Measurements from ENCODE around the gene RPL10.

Gene RPL10

DNA sequence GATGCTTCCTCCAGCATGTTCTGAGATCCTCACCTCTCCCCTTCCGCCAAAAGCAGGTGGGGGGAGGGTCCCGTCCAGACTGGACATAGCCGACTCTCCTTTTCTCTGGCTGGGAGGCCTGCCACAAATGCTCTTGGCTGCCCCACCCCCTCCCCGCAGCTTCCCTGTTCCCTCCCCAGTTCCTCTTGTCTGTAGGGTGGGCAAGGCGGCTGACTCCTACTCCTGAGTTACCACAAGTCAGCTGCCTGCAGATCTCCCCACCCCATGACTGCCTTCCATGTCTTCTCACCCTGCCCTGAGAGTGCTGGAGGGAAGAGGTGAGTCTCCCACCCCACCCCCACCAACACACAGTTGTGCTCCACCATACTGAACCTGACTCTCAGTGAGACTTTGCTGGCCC lies 33.2 kb downstream of the RPL10 start:
- DNase-seq: no peak

DNA sequence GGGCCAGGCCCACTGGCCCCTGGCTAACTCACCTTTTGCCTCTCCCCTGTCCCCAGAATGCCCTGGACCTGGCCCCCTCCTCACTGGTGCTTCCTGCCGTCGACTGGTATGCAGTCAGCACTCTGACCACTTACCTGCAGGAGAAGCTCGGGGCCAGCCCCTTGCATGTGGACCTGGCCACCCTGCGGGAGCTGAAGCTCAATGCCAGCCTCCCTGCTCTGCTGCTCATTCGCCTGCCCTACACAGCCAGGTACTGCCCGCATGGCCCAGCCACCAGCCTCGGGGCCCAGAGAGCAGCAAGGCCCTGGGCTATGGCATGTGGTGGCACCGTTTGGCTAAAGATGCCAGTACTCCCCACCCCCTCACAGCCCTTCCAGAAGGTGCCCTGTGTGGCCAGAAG lies 34.0 kb downstream of the RPL10 start:
- no peak for DNase-seq

DNA sequence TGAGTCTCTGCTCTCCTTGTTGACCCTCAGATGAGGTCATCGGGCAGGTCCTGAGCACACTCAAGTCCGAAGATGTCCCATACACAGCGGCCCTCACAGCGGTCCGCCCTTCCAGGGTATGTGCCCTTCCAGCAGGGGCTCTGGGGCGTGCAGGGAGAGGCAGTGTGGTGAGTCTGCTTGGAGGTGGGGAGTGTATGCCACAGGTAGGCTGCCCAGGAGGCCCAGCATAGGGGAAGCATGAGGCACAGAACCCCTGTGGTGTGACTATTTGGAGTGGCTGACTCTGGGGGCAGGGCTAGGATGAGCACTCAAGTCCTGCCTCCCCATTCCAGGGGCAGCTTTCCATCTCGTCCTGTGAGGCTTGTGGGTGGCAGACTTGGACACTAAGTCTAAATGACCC lies 35.4 kb downstream of the RPL10 start:
- DNase-seq: no peak

DNA sequence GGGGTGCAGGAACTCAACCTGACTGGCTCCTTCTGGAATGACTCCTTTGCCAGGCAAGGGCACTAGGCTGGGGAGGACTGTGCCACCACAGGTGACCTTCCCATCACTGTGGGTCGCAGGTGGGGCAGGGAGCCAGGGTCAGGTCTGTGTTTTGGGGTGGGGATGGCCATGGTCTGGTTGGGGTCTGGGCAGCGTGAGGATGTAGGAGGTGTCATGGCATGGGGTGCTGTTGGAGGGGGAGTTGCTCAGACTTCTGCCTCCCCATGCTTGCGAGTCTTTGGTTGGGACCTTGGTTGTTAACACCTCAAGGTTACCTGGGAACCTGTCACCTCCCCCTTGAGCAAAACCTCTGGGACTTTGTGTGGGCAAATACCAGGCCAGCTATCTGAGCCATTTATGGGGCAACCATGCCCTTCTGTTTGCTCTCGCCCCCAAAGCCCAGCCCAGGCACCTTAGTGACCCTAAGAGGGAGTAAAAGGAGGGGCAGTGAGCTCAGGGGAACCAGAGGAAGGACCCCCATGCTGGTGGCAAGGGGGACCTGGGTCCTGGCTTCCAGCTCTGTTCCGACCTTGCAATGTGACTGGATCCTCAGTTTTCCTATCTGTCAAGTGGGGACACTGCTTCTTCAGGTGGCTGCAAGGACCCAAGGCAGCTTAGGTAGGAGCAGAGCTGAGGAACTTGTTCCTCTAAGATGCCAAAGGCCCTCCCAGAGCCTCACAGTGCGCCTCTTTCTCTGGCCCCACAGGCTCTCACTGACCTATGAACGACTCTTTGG lies 36.4 kb downstream of the RPL10 start:
- no peak for DNase-seq

DNA sequence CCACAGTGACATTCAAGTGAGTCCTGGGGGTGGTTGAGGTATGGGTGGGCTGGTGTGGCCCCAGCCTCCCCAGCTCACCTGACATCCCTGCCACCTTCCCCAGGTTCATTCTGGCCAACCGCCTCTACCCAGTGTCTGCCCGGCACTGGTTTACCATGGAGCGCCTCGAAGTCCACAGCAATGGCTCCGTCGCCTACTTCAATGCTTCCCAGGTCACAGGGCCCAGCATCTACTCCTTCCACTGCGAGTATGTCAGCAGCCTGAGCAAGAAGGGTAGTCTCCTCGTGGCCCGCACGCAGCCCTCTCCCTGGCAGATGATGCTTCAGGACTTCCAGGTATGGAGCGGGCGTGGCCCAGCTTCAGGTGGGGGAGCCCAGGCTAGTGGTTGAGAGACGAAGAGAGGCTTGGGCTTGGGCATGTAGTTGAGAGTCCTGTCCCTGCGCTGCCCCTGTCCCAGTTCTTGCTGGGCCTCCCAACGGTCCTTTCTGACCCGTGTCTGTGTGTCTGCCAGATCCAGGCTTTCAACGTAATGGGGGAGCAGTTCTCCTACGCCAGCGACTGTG lies 37.1 kb downstream of the RPL10 start:
- DNase-seq: no peak

DNA sequence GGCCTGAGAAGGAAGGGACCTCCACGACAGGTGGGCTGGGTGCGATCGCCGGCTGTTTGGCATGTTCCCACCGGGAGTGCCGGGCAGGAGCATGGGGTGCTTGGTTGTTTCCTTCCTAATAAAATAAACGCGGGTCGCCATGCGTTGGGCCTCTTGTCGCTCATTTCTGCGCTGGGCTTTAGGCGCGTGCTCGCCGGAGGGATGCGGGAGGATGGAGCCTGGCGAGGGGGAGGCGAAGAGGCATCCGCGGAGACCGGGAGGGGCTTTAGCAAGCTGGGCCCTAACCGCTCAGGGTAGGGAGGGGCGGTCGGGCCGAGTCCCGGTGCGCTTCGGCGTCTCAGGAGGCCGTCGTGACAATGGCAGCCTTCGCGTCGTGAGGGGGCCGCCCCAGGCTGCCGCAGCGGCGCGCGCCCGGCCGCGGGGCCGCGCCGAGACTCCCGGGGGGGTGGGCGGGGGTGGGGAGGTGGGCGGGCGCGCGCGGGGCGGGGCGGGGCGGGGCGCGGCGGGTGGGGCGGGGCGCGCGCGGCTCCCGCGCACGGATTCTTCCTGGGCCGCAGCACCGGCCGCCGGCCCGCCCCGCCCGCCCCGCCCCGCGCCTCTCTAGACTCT lies 38.3 kb downstream of the RPL10 start:
- DNase-seq: peak; percentile 54

DNA sequence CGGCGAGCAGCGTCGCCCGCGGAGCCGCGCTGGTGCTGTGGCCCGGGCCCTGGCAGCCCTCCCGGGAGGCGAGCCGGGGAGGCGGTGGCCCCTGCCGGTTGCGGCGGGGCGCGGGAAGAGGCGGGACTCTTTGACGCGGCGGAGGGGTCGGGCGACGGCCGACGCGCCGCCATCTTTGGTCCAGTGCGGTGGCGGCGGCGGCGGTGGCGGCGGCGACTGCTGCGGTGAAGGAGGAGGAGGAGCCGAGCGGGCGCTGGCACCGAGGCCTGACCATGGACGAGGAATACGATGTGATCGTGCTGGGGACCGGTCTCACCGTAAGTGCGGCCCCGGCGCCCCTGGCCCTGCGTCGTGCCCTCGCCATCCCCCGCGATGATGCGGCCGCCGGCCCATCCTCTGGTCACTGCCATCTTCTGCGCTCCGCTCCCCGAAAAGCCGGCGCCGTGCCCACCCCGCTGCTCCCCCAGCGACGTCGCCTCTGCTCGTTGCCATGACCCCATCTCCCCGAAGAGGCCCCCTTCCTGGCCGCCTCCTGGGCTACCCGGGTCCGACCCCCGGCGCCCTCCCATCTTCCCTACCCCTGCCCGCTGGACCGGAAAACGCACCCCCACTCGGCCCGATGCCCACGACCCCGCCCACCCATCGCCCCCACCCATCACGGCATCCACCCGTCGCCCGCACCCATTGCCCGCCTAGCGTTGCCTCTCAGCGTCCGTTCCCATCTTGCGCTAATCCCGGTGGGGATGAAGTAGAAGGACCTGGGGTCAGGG lies 39.0 kb downstream of the RPL10 start, which contains the start of gene GDI1:
TSS of gene GDI1 (plus strand) at position 172 of the 770 bp plus-strand sequence. CDS start at position 273, 101 bp downstream.
- DNase-seq: peak; percentile 62

DNA sequence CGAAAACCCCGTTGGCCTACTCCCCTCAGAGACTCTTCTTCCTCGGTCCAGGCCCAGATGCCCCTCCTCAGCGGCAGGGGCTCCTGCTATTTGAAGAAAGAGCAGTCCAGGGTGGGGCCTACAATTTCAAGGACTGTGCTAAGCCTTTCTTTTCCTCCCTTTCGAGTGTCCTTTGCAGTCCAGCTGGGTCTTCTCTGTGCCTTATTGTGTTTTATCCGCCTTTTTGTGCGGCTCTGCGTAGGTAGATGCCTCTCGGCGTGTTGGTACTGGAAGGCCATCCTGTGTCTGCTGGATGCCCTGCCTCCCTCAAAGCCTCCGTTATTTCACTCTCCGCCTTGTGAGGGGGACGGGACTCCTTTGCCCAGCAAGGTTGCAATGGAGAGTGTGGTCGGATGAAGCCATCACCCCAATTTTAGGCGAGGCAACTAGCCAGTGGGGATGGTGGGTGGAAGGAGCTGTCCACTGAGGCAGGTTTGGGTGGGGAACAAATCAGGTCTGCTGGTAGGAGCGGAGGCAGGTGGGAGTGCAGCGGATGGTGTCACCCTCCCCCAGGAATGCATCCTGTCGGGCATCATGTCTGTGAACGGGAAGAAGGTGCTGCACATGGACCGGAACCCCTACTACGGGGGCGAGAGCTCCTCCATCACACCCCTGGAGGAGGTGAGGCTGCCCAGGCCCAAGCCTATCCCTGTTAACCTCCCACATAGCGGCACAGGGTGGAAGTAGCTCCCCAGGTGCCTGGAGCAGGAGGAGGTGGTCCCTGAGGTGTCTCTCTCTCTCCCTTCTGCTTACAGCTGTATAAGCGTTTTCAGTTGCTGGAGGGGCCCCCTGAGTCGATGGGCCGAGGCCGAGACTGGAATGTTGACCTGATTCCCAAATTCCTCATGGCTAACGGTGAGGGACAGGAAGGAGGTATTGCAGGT lies 40.1 kb downstream of the RPL10 start:
- DNase-seq: no peak

DNA sequence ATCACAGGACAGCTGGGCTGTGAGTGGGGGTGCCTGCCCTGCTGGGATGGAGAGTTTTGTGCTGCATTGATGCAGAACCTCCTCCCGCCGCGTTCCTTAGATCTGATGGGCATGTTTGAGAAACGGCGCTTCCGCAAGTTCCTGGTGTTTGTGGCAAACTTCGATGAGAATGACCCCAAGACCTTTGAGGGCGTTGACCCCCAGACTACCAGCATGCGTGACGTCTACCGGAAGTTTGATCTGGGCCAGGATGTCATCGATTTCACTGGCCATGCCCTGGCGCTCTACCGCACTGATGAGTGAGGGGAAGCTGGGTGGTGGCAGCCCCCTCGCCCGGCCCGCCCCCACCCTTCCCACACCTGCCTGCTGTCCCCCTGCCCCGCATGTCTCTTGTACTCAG lies 41.7 kb downstream of the RPL10 start:
- DNase-seq: no peak

DNA sequence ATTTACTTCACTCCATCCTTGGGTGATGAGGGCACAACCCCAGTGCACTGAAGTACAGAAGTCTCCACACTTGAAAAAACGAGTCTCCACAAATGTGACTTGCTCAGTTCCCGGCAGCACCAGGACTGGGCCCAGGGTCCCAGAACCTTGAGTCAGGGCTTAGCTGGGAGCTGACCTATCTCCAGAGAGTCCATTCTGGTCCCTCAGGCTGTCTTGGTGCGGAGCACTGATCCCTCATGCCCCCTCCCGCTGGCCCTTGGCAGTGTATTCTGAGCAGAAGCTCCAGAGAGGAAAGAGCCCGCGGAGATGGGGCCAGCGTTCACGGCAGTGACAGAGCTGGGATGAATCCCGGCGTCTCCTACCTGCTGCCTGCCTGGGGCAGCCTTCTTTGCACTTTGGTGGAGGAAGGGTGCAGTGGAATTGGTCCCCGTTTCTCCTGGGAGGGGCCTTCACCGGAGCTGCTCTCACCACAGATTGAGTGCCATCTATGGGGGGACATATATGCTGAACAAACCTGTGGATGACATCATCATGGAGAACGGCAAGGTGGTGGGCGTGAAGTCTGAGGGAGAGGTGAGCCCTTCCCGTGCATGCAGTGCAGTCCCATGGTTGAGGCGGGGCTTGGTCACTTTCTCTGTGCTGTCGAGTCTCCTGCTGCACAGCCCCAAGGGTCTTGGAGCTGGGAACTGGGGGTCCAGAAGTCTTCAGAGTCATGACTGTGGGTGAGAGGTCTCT lies 42.6 kb downstream of the RPL10 start:
- DNase-seq: no peak

DNA sequence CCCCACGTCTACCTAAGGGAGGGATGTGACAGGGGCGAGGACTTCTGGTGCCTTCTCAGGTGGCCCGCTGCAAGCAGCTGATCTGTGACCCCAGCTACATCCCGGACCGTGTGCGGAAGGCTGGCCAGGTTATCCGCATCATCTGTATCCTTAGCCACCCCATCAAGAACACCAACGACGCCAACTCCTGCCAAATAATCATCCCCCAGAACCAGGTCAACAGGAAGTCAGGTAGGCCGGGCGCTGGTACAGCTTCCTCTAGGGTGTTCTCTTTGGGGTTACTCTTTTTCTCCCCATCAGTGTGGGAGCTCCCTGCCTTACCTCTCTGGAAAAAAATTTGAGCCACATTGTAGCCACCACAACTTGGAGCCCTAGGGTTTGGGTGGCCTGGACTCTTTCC lies 43.4 kb downstream of the RPL10 start:
- no peak for DNase-seq

DNA sequence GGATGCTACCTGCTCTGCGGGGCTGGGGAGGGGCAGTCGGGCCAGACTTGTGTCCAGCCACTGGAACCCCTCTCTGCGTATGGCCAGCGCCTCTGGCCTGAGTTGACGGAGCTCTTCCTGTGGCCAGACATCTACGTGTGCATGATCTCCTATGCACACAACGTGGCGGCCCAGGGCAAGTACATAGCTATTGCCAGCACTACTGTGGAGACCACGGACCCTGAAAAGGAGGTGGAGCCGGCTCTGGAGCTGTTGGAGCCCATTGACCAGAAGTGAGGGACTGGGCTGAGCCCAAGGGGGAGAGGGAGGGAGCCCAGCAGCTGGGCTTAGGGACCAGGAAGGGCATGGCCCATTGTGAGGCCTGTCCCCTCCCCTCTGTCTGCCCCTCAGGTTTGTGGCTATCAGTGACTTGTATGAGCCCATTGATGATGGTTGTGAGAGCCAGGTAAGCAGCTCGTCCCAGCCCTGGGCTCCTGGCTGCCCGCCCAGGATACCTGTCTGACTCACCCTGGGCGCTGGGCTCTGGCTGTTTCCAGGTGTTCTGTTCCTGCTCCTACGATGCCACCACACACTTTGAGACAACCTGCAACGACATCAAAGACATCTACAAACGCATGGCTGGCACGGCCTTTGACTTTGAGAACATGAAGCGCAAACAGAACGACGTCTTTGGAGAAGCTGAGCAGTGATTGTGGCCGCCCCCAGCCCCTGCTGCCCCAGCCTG lies 44.0 kb downstream of the RPL10 start:
- no peak for DNase-seq

DNA sequence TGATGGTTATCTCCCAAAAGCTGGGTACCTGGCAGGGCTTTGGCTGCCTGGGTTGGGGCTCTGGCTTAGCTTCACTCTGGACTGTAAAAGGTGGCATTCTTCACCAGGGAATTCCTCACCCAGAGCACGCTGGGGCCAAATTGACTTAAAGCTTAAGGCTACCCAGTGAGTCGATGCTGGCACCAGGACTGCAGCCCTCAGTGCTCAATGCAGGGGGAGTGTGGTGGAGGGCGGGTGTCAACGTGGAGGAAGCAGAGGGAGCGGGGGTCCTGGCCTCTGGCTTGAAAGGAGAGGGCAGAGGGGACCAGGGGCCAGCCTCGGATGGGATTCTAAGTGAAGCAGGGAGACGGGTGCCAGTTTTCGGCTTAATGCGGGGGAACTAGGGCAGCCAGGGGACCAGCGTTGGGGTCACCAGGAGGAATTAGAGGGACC lies 45.3 kb downstream of the RPL10 start:
- DNase-seq: no peak

DNA sequence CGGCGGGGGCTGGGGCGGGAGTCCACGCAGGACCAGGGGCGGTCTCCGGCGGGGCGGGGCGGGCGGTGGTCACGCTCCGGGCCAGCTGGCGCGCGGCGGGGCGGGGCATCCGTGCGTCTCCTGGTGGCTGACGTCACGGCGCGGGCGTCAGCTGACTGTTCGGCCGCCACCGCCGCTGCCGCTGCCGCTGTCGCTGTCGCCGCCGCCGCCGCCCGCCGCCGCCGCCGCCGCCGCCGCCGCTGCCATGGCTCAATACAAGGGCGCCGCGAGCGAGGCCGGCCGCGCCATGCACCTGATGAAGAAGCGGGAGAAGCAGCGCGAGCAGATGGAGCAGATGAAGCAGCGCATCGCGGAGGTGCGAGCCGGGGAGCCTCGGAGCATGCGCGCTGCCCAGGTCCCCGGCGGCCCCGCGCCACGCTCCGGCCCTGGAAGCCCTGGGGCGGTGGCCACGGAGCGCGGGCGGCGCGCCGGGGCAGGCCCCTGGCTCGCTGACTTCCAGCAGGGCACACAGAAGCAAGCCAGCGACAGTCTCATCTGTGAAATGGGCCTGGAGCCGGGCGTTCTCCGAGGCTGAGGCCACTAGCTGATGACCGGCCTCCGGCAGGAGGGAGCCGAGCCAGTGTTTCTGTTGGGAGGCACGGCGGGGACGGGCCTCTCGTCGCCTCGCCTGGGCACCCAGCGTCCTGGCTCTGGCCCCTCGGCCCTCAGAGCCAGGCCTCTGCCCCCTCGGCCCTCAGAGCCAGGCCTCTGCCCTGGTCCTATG lies 46.0 kb downstream of the RPL10 start, which contains the start of gene FAM50A:
TSS of gene FAM50A (plus strand) at position 150 of the 763 bp plus-strand sequence. CDS start at position 245, 95 bp downstream.
- DNase-seq: peak; percentile 68

DNA sequence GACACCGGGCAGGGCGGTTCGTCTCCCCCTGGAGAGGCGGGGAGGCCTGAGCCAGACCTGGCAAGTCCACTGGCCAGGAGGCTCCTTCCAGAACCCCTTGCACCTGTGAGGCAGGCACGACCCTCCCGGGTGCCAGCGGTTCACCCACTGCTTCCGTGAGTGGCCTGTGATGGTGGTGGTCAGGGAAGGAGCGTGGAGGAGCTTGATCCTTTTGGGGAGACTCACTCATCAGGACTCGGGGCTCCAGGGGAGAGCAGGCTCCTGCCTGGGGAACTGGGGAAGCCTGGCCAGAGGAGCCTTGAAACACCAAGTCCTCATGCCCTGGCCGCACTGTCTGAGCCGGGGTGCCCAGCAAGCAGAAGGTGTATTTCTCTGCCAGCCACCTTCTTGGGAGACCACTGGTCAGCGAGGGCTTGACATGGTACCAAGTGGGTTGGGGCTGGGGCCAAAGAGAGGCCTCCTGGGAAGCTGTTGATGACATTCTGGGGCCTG lies 46.6 kb downstream of the RPL10 start:
- DNase-seq: no peak

DNA sequence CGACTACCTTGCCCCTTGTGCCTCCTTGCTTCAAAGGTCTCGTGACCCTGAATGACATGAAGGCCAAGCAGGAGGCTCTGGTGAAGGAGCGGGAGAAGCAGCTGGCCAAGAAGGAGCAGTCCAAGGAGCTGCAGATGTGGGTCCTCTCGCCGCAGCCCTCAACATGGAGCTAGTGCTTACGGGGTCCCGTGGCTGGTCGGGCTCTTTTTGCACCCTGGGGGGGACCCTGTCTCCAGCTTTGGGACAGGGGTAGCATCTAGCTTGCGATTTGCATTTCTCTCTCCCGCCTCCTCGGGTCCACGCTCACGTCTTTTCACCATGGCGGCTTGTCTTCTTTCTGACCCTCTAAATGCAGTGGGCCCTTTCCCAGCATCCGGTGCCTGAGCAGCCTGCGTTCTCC lies 47.6 kb downstream of the RPL10 start:
- DNase-seq: no peak

DNA sequence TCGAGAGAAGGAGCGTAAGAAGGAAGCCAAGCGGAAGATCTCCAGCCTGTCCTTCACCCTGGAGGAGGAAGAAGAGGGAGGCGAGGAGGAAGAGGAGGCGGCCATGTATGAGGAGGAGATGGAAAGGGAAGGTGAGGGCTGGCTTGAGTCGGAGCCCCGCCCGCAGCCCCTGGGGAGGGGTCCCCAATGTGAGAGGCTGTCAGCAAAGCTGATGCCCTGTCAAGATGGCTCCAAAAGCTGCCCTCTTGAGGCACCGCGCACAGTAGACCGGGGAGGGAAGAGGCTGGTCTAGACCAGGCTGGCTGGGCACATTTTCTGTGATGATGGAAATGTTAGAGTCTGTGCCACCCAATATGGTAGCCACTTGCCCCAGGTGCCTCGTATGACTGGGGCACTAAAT lies 48.3 kb downstream of the RPL10 start:
- DNase-seq: no peak

DNA sequence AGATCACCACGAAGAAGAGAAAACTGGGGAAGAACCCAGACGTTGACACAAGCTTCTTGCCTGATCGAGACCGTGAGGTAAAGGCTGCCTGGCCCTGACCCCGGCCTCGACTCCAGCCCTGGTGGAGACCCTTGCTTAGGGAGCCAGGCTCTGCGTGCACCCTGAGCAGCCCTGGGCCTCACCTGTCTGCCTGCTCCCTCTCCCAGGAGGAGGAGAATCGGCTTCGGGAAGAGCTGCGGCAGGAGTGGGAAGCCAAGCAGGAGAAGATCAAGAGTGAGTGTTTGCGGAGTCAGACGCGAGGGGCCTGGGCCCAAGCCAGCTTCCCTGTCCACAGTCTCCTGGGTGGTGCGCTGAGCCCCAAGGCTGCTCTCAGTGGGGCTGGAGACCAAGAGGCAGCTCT lies 50.3 kb downstream of the RPL10 start:
- no peak for DNase-seq

DNA sequence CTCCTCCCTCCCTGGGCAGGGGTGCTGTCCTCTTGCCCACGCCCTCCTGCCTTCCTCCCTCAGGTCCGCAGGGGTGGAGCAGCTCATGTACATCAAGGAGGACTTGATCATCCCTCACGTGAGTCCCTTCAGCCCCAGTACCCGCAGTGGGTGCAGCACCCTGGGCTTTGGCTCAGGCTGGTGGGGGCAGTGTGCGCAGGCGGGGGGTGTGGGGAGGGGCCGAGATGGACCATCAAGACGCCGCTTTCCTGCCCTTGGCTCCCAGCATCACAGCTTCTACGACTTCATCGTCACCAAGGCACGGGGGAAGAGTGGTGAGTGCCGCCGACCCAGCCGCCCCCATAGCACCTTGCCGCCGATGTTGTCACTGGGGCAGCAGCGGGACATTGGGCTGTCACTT lies 51.4 kb downstream of the RPL10 start:
- DNase-seq: no peak

DNA sequence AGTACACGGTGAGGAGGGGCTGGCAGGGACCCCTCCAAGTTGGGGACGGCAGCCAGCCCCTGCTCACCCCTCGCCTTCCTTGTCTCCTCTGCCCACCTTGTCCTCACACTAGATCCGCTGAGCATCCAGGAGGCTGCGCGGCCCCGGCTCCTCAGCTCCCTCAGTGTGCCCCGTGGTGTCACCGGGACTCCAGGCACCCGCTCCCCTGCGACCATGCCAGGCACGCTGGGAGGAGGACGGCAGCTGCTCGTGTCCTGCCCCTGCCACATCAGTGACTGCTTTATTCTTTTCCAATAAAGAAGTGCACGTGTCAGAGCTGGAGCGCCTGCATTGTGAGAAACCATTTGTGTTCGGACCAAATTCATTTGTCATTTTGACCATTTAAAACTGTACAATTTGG lies 52.1 kb downstream of the RPL10 start:
- no peak for DNase-seq
